EL (cell line): ENCODE results near the gene ADD2.
"Not testable (repeated sequence)": the region's sequence is repeated elsewhere in the genome, so short reads cannot be mapped to it uniquely, and the experiment has no call there.

Source experiments
- DNase-seq: peaks from one replicate; pipeline ENCODE4 v3.0.0-alpha.2; 2016

Gene ADD2

DNA sequence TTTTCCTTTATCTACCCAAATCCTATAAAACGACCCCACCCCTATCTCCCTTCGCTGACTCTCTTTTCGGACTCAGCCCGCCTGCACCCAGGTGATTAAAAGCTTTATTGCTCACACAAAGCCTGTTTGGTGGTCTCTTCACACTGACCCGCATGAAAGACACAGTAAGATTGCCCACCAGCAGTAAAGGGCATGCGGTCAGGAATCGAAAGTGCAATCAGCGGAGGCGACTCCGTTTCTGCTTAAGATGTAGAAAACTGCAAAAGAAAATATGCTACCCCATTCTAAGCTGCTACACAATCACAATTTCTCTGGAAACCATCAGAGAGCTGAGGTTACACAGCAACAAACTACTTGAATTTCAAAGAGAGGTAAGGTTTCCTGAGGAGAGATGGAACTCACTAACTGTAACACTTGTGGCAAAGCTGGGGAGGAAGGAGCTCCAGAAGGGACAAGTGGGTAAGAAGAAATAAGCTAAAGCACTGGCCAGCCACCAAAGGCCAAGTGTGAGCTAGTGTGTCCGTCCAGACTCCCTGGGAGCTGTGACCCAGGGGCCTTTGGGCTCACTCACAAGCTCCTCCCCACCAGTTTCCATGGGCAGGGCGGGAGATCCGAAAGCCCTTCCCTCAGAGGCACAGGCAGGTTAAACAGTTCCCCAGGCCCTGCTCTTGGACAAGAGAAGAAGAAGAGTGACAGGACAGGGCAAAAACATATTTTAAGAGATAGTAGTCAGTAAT is 141.6 kb downstream of the ADD2 start:
- no peak for DNase-seq

DNA sequence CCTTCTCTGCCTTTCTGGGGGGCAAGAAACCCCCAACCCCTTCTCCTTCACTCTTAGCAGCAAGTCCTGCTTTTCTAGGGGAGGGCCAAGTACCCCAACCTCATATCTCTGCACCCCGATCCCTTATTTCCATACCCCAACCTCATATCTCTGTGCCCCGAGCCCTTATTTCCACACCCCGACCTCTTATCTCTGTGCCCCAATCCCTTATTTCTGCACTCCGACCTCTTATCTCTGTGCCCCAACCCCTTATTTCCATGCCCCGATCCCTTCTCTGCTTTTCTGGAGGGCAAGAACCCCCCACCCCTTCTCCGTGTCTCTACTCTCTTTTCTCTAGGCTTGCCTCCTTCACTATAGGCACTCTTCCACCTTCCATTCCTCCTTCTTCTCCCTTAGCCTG is 146.5 kb downstream of the ADD2 start:
- DNase-seq: not testable (repeated sequence)

DNA sequence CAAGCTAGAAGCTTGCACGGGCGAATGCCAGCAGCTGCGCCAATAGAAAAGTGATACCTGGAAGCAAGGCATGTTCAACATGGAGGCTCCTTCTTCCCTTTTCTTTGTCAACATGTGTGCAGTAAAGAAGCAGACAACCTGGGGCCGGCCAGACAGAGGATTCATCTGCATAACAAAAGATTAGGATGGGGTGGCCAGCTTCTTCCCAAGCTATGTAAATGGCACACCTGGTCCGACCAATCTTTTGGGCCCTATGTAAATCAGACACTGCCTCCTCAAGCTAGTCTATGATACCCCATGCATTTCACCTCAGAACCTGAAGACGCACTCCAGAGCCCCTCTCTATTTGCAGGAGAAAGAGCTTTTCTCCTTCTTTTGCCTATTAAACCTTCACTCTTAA is 148.0 kb downstream of the ADD2 start:
- no peak for DNase-seq

DNA sequence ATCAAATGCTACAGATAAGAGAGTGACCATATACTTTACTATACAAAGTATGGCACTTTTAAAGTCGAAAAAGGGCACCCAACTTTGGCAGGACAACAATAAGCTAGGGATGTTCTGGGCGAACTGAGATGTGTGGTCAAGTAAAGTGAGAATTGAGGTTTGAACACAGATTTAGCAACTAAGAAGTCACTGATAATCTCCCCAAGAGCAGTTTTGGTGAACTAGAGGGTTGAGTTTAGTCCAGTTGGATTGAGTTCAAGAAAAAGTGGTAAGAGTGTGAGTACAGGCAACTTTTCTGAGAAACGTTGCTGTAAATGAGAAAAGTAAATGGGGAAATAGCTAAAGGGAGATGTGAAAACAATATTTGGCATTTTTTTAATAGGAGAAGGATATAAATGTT is 148.8 kb downstream of the ADD2 start:
- DNase-seq: no peak

DNA sequence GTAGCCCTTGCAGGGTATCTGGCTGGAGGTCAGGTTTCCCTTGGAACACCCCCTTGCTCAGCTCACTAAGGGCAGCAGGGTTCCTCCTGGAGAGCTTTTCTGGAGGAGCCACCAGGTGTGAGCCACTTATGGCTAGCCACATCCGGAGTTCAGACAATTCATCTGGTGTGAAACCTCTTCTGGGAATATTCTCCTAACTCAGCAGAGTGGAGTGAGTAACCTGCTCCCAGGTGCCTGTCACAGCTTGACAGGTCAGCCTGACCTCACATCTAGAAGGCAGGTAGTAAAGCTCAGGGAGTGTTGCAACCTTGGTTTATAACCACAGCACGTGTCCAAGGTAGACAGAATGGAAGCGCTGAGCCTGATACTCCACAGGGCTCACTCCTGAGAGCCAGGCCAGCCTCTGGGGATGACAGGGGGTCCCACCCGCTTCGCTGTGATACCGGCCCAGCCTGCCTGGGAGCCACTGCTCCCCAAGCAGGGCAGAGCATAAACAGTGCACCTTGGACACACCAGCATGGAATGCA is 151.8 kb downstream of the ADD2 start:
- no peak for DNase-seq

DNA sequence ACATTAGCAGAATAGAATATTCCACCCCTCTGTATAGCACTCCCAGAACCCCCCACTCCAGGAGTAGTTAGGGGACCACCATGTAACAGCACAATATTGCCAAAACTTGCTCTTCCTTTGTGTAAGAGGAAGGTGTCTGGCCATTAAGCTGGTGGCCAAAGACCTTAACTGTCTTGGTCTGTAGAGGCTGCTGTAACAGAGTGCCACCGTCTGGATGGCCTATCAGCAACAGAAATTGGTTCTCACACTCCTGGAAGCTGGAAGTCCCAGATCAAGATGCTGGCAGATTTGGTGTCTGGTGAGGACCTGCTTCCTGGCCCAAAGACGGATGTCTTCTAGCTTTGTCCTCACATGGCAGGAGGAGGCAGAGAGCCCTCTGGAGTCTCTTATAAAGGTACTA is 152.8 kb downstream of the ADD2 start:
- DNase-seq: no peak

DNA sequence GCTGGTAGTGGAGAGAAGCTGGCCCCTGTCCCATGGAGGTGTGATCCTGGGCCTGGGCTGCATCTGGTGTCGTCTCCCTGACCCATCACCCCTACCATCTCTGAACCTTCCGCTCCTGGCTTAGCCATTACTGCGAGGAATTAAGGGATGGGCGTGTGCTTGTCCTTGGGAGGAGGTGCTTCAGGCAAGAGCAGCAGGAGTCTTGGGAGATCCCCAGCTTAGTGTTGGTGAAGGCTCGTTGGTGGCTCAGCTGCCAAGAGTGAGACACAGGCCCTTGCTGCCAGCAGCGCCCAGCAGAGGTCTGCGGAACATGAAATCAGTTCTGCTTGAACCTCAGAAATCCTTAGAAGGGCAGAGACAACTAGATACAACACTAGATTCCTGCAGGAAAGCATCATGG is 154.5 kb downstream of the ADD2 start:
- DNase-seq: no peak

DNA sequence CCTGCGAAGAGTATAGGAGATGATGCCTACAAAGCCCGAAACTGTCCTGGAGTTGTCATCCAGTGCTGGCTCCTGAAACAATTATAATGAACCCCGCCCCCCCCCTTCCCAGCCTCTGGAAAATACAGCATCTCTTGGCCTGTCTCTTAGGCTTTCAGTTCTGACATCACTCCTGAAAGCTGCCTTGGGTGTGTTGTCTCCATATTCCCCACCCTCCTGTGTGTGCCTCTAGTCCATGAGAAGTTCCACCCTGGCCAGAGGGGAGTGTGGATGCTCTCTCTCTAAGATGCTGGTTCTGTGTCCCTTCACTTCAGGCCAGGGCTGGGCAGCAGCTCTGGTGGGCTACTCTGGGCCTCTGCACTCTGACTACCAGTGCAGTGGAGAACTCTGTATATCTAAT is 155.4 kb downstream of the ADD2 start:
- no peak for DNase-seq

DNA sequence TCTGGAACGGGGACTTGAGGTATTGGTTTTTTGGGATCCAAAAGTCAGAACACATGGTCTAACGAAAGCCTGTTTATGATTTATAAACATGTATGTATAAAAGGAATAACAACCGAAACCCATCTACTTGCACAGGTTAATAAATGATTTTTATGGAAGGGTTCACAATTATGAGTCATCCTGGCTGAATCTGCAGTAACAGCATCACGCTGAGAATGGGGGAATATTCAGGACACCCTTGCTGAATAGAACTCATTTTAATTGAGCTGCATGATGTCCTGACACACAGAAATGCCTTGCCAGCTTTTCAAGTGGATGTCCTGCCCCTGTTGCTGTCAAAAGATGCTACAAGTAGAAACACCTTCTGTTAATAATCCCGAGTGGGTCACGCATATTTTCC is 159.6 kb downstream of the ADD2 start:
- DNase-seq: no peak

DNA sequence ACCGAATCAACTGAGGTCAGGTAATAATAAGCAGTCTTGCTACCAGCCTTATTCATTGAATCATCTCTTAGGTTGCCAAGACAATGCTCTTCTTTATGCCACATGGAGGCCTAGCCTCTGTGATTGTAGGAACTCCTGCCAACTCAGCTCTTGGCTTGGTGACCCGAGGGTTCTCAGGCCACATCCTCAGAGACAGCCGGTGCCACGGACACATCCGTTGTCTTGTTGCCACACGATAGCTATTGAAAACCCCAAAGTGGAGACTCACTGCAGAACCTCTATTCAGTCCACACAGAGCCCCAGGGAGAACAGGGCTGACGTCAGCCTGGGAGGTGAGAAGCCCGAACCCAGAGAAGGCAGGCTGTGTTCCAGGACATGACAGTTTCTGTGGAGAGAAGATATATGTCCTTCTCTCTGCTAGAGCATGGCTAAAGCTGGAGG is 160.9 kb downstream of the ADD2 start:
- DNase-seq: no peak
